H4 (cell line): ENCODE data around the gene ABO. TPM values are rescaled to one million over a fixed set of nuclear protein-coding genes. Genes with fewer than 3 reads are reported as not detected.

Experiments
- total RNA-seq: library from RNA; depleted of rRNA; stranded (reverse); fragments of >200 nt; shearing (Covaris generic); gene quantifications from 2 replicates; pipeline ENCODE4 v1.2.3, GENCODE V29; 2014; rRNA removed

Gene ABO
- total RNA-seq, 1 experiment from 2014 or later: not detected

Other genes starting within 250 kb of the ABO start
- gene GTF3C5, start 244.2 kb downstream of the ABO start, total RNA-seq: 52.5 and 54.6 TPM in 2 replicates
- 0.06 and 0.14 TPM in 2 replicates for gene CEL, start 213.2 kb downstream of the ABO start, total RNA-seq
- gene RALGDS, start 154.0 kb downstream of the ABO start, total RNA-seq: 11.9 and 12.6 TPM in 2 replicates
- gene GBGT1, start 111.3 kb downstream of the ABO start, total RNA-seq: not detected in 2 replicates
- gene OBP2B, start 66.0 kb downstream of the ABO start, total RNA-seq: not detected in 2 replicates
- 7.4 and 8.9 TPM in 2 replicates for gene SURF6, start 61.0 kb upstream of the ABO start, total RNA-seq
- 13.6 and 22.0 TPM in 2 replicates for gene MED22, start 72.9 kb upstream of the ABO start, total RNA-seq
- gene RPL7A, start 73.0 kb upstream of the ABO start, total RNA-seq: 2,696 and 2,716 TPM in 2 replicates
- gene SURF1, start 81.3 kb upstream of the ABO start, total RNA-seq: 45.4 and 72.0 TPM in 2 replicates
- gene SURF2, start 81.3 kb upstream of the ABO start, total RNA-seq: 22.1 and 23.0 TPM in 2 replicates
- 220 and 254 TPM in 2 replicates for gene SURF4, start 100.9 kb upstream of the ABO start, total RNA-seq
- gene STKLD1, start 101.2 kb upstream of the ABO start, total RNA-seq: 0.62 and 1.0 TPM in 2 replicates
- gene REXO4, start 142.8 kb upstream of the ABO start, total RNA-seq: 11.5 and 15.8 TPM in 2 replicates
- 0.06 and 0.12 TPM in 2 replicates for gene ADAMTS13, start 147.2 kb upstream of the ABO start, total RNA-seq
- 2.5 TPM in 2 replicates for gene CACFD1, start 184.8 kb upstream of the ABO start, total RNA-seq
- gene SLC2A6, start 203.9 kb upstream of the ABO start, total RNA-seq: 4.0 and 5.1 TPM in 2 replicates
- not detected in 2 replicates for gene MYMK, start 249.8 kb upstream of the ABO start, total RNA-seq